Adrenal gland (tissue), 5 donors: ENCODE measurements around the gene CCDC24.

Source experiments
- POLR2A ChIP-seq, 2 donors: fragments of 450-650 bp; IDR thresholded peaks; one replicate each; pipeline ENCODE4 v1.6.1; 2017; ENCODE audit warnings: antibody characterized with exemption in 2 of 2, mild to moderate bottlenecking in 2 of 2, moderate library complexity in 1 of 2
- TF ChIP-seq, protein P1 (sequence below), 6 experiments: fragments of 450-650 bp in 4 of 6; fragments of 200-600 bp in 2 of 6; sonication (generic) in 1 of 6; IDR thresholded peaks; 1 replicate in 5 of 6; 2 replicates in 1 of 6; pipeline versions ENCODE4 v1.5.1 to v1.8.0; 2016 to 2021; ENCODE audit warnings: antibody characterized with exemption in 6 of 6, mild to moderate bottlenecking in 2 of 6, moderate library complexity in 1 of 6
- donor health status: DM: no; HTN: no; CAD: no.

GRCh38 chr1:44033041-44033575 lies 41.7 kb downstream of the CCDC24 start:
- TF ChIP-seq, protein P1, sequence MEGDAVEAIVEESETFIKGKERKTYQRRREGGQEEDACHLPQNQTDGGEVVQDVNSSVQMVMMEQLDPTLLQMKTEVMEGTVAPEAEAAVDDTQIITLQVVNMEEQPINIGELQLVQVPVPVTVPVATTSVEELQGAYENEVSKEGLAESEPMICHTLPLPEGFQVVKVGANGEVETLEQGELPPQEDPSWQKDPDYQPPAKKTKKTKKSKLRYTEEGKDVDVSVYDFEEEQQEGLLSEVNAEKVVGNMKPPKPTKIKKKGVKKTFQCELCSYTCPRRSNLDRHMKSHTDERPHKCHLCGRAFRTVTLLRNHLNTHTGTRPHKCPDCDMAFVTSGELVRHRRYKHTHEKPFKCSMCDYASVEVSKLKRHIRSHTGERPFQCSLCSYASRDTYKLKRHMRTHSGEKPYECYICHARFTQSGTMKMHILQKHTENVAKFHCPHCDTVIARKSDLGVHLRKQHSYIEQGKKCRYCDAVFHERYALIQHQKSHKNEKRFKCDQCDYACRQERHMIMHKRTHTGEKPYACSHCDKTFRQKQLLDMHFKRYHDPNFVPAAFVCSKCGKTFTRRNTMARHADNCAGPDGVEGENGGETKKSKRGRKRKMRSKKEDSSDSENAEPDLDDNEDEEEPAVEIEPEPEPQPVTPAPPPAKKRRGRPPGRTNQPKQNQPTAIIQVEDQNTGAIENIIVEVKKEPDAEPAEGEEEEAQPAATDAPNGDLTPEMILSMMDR (IDR thresholded peaks at IDR 0.05), result no peak
- no peak for TF ChIP-seq POLR2A (IDR thresholded peaks at IDR 0.05)
